Liver (tissue), 3 donors: ENCODE measurements around the gene POU6F2.

Source experiments
- ATF3 ChIP-seq: IDR thresholded peaks from 2 replicates; pipeline ENCODE4 v1.6.1; 2016; ENCODE audit warnings: antibody characterized with exemption
- TAF1 ChIP-seq: conservative IDR thresholded peaks from 2 replicates; pipeline ENCODE4 v1.6.1; 2016; ENCODE audit warnings: antibody characterized with exemption, mild to moderate bottlenecking
- TF ChIP-seq, protein P1 (sequence below): fragments of 150-350 bp; IDR thresholded peaks from 2 replicates; pipeline ENCODE4 v1.5.1; 2017; ENCODE audit warnings: improper control_type of control experiment, low read depth, low read length; ENCODE audit not compliant: missing input control
- donor health status: healthy.
- donor health status: healthy.

GRCh38 chr7:39186131-39186530 lies 208.4 kb downstream of the POU6F2 start:
- TF ChIP-seq TAF1 (no peak), ATF3 (no peak)
- TF ChIP-seq, protein P1, sequence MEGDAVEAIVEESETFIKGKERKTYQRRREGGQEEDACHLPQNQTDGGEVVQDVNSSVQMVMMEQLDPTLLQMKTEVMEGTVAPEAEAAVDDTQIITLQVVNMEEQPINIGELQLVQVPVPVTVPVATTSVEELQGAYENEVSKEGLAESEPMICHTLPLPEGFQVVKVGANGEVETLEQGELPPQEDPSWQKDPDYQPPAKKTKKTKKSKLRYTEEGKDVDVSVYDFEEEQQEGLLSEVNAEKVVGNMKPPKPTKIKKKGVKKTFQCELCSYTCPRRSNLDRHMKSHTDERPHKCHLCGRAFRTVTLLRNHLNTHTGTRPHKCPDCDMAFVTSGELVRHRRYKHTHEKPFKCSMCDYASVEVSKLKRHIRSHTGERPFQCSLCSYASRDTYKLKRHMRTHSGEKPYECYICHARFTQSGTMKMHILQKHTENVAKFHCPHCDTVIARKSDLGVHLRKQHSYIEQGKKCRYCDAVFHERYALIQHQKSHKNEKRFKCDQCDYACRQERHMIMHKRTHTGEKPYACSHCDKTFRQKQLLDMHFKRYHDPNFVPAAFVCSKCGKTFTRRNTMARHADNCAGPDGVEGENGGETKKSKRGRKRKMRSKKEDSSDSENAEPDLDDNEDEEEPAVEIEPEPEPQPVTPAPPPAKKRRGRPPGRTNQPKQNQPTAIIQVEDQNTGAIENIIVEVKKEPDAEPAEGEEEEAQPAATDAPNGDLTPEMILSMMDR = no peak
